ENCODE results near the gene MORC3.

- no peak for TF ChIP-seq POLR2A (IDR thresholded peaks at IDR 0.05)
- TF ChIP-seq CTCF (IDR thresholded peaks at IDR 0.05) = no peak
- TF ChIP-seq EP300 (IDR thresholded peaks at IDR 0.05) = no peak
- no peak for TF ChIP-seq POLR2AphosphoS5 (IDR thresholded peaks at IDR 0.05)
Observed at GRCh38 chr21:36323032-36323431, 3.0 kb downstream of the MORC3 start.
